SK-N-MC (cell line): ENCODE data around the gene LRPAP1.
"Not testable (repeated sequence)": the region's sequence is repeated elsewhere in the genome, so short reads cannot be mapped to it uniquely, and the experiment has no call there.

Experiments used
- EZH2 ChIP-seq: fragments of 200-600 bp; sonication (generic); IDR thresholded peaks from one replicate; pipeline ENCODE4 v1.6.1; 2017; ENCODE audit warnings: antibody characterized with exemption
- POLR2AphosphoS5 ChIP-seq: IDR thresholded peaks from 2 replicates; pipeline ENCODE4 v1.6.1; 2012; ENCODE audit warnings: mild to moderate bottlenecking, low read depth, low read length, borderline replicate concordance

- not testable (repeated sequence) for TF ChIP-seq EZH2, POLR2AphosphoS5
Observed at GRCh38 chr4:3560465-3560864, 28.2 kb upstream of the LRPAP1 start.
